ENCODE data around the gene BRINP1. TPM values are rescaled to one million over a fixed set of nuclear protein-coding genes. Genes with fewer than 3 reads are reported as not detected.

BRINP1 gene
- total and polyA plus RNA-seq, 2 experiments from 2014 or later = 13.4 to 33.5 TPM

GRCh38 chr9:119264165-119264564 lies 105.1 kb downstream of the BRINP1 start:
- no peak overlapping the region for H3K27ac ChIP-seq (ENCODE audit: low read depth)
- Mint-ChIP-seq H3K36me3 (ENCODE audit: low read depth) (no peaks in the 10 kb centered on the region), H3K27me3 (ENCODE audit: insufficient read depth, low read depth, poor library complexity) (no peaks in the 10 kb centered on the region), H3K27ac (no peak overlapping the region; the same call in 1 of the 2 replicates), H3K4me1 (peaks cover 16% of the 10 kb centered on the region; the same call in 2 of the 3 replicates), H3K9me3 (no peaks in the 10 kb centered on the region), H3K4me3 (no peak overlapping the region)
- H2AFZ ChIP-seq = no peak overlapping the region
- no peak for ATAC-seq
- no peaks in the 10 kb centered on the region for H3K36me3 ChIP-seq (ENCODE audit: insufficient read depth)
- no peak overlapping the region for H3K4me3 ChIP-seq
- TF ChIP-seq NANOG (IDR thresholded peaks at IDR 0.05; ENCODE audit: borderline replicate concordance) = no peak
- no peak for TF ChIP-seq ZNF114 (CRISPR knock-in tag; IDR thresholded peaks at IDR 0.05)
- TF ChIP-seq POLR2AphosphoS5 (IDR thresholded peaks at IDR 0.05; ENCODE audit: low read depth) = no peak
- TF ChIP-seq EZH2phosphoT487 (IDR thresholded peaks at IDR 0.05; ENCODE audit: unreplicated experiment) = no peak
- TF ChIP-seq ETS1 (IDR thresholded peaks at IDR 0.05) = no peak
- no peak for TF ChIP-seq STAT1 (IDR thresholded peaks at IDR 0.05; ENCODE audit: unreplicated experiment)
- TF ChIP-seq ZNF462 (CRISPR knock-in tag; IDR thresholded peaks at IDR 0.05) = no peak
- no peak for TF ChIP-seq ZNF331 (CRISPR knock-in tag; IDR thresholded peaks at IDR 0.05; ENCODE audit: low read depth)
- TF ChIP-seq EZH2 (IDR thresholded peaks at IDR 0.05; ENCODE audit: low read depth, unreplicated experiment) = no peak
- TF ChIP-seq CREB1 (CRISPR knock-in tag; IDR thresholded peaks at IDR 0.05; ENCODE audit: low read depth) = no peak
- TF ChIP-seq JUNB (IDR thresholded peaks at IDR 0.05; ENCODE audit: unreplicated experiment) = no peak
- no peak for TF ChIP-seq CTCF (conservative IDR thresholded peaks at IDR 0.05; ENCODE audit: low read depth in 2 of 2)
- no peak for TF ChIP-seq REST (IDR thresholded peaks at IDR 0.05; ENCODE audit: unreplicated experiment)
- H3K4me2 ChIP-seq = no peak overlapping the region
- no peak for DNase-seq (ENCODE audit: low spot score)
- no peaks in the 10 kb centered on the region for H4K20me1 ChIP-seq (replicated peaks; ENCODE audit: insufficient read depth)
- H3K27me3 ChIP-seq (ENCODE audit: insufficient read depth) = no peaks in the 10 kb centered on the region
- H3K79me2 ChIP-seq (replicated peaks; ENCODE audit: insufficient read depth) = peaks cover 10% of the 10 kb centered on the region; the same call in 1 of the 2 replicates
- H3F3A ChIP-seq (replicated peaks; ENCODE audit: low read depth) = no peaks in the 10 kb centered on the region
- peaks cover 3% of the 10 kb centered on the region; the same call in 1 of the 2 replicates for H3K4me1 ChIP-seq (ENCODE audit: insufficient read depth)
- H3K9me2 ChIP-seq (ENCODE audit: insufficient read depth) = no peaks in the 10 kb centered on the region
